GM19025 (cell line): ENCODE results near the gene MCM10.
"Not testable (repeated sequence)": the region's sequence is repeated elsewhere in the genome, so short reads cannot be mapped to it uniquely, and the experiment has no call there.

Source experiments
- ATAC-seq: cut with Tn5 transposase; IDR thresholded peaks from one replicate; pipeline ENCODE4 v1.9.1; 2021; ENCODE audit warnings: mild to moderate bottlenecking, low read depth, moderate library complexity; ENCODE audit not compliant: unreplicated experiment

MCM10 gene

GRCh38 chr10:13219685-13220670, 58.6 kb downstream of the MCM10 start:
- no peak for ATAC-seq

- no peak for ATAC-seq
Measured at GRCh38 chr10:13221572-13221971, 60.2 kb downstream of the MCM10 start.

GRCh38 chr10:13222151-13222550, 60.8 kb downstream of the MCM10 start:
- no peak for ATAC-seq

GRCh38 chr10:13222566-13222965, 61.2 kb downstream of the MCM10 start:
- no peak for ATAC-seq

GRCh38 chr10:13223241-13223640, 61.9 kb downstream of the MCM10 start:
- ATAC-seq, result no peak

DNA sequence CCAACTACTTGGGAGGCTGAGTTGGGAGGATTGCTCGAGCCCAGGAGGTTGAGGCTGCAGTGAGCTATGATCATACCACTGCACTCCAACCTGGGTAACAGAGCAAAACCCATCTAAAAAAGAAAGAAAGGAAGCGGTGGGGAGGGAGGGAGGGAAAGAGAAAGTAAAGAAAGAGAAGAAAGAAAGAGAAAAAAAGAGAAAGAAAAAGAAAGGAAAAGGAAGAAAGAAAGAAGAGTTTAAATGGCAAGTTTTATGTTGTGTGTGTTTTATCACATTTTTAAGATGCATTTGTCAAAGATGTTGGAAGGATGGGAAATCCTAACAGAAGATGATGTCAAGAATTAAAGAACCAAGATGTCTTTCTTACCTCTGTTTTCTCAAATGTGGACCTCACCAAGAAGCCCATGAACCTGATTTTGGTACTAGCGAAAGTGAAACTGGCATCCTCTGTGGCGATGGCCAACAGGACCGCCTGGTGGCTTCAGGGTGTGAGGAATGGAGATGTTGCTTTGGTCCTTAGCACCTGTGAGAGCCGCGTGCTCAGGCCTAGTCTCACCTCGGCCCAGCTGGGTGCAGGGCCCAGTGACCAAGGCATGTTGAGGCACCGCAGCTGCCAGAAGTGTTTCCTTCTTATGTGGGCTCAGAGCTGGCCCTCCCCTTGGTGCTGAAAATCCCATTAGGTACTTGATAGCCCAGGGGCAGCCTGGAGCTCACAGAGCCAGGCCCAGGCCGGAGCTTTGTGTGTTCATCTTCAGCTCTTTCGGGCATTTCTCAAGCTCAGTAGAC, 63.0 kb downstream of the MCM10 start:
- no peak for ATAC-seq

- no peak for ATAC-seq
Measured at GRCh38 chr10:13225601-13226000, 64.2 kb downstream of the MCM10 start.

DNA sequence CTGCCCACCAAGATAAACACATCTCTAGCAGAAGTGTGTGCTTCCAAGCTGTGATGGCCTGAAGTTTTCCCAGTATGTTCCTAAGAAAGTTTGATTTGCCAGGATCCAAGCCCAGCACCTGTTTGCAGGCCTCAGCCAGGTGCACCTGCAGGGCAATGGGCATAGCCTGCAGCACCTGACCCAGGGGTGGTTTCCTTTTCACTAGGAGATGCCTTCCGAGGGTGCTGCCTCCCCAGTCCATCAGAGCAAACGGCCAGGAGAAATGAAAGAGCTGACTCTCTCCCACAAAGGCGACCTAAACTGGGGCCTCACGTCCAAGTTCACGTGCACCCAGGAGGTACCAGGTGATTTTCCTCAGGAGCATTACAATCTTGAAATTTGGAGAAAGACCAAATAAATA, 65.7 kb downstream of the MCM10 start:
- ATAC-seq, result no peak

GRCh38 chr10:13231190-13231589, 69.8 kb downstream of the MCM10 start:
- ATAC-seq, result no peak

- ATAC-seq, result no peak
Measured at GRCh38 chr10:13231808-13232207, 70.5 kb downstream of the MCM10 start.

- ATAC-seq, result no peak
Measured at GRCh38 chr10:13233358-13233757, 72.0 kb downstream of the MCM10 start.

DNA sequence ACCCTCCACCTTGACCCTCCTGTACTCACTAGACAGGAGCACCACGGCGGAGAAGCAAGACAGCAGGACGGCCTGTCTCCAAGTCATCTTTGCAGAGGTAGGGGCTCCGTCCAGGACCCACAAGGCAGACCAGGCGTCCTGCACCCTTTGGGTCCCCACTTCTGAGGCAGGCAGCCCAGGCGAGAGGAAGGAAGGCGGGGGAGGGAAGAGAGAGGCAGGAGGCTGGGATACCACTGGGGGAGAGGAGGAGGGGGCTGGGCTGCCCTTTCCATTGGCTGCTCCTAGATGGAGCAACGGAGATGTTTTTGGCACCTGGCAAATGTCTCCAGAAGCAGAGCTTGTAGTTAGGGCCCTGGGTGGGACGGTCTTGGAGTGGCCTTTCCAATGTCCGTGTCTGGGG, 72.8 kb downstream of the MCM10 start, which contains the start of gene UCMA:
UCMA (minus strand) TSS at position 203 of the 400 bp plus-strand sequence; CDS start at position 87, 116 bp downstream.
- ATAC-seq, result no peak

- ATAC-seq, result not testable (repeated sequence)
Measured at GRCh38 chr10:13234736-13235135, 73.4 kb downstream of the MCM10 start.

GRCh38 chr10:13236638-13237037, 75.3 kb downstream of the MCM10 start:
- no peak for ATAC-seq

- no peak for ATAC-seq
Measured at GRCh38 chr10:13238271-13239077, 77.1 kb downstream of the MCM10 start.

DNA sequence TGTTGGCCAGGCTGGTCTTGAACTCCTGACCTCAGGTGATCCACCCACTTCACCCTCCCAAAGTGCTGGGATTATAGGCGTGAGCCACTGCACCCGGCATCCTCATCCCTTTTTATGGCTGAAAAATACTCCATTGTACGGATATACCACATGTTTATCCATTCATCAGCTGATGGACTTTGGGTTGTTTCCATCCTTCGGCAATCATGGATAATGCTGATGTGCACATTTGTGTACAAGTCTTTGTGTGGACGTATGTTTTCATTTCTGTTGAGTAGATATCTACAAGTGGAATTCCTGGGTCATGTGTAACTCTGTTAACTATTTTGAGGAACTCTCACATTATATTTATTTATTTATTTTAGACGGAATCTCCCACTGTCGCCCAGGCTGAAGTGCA, 78.6 kb downstream of the MCM10 start:
- no peak for ATAC-seq

- ATAC-seq, result no peak
Measured at GRCh38 chr10:13241613-13242012, 80.3 kb downstream of the MCM10 start.

- not testable (repeated sequence) for ATAC-seq
Measured at GRCh38 chr10:13242260-13242659, 80.9 kb downstream of the MCM10 start.

DNA sequence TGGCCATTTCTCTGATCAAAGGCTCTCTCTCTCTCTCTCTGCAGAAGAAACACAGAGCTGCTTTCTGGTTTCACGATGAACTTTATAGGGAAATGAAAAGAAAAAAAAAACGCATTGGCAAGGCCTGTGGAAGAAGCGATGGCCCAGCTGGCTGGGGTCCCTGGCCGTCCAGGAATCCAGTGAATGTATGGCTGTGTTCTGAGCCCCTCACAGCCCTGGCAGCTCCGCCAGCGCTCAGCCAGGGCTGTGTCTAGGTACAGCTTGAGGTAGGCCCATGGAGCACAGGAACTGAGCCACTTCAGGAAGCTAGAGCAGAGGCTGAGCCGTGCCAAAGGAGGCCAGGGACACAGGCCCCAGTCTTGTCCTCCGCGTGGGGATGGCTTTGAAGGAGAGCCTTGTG, 85.9 kb downstream of the MCM10 start:
- no peak for ATAC-seq

GRCh38 chr10:13247784-13248183, 86.4 kb downstream of the MCM10 start:
- ATAC-seq, result no peak
